Transverse colon (tissue), 4 donors: ENCODE measurements around the gene HIVEP3. TPM values are rescaled to one million over a fixed set of nuclear protein-coding genes. Genes with fewer than 3 reads are reported as not detected.

Experiments
- DNase-seq: peaks from one replicate; pipeline ENCODE4 v3.0.0-alpha.2; 2019
- H3K27ac ChIP-seq, 4 donors: fragments of 200-600 bp; sonication (generic); 2 replicates each; pipeline ENCODE4 v1.5.1; 2016 to 2018; ENCODE audit warnings: inconsistent platforms in 4 of 4
- H3K27me3 ChIP-seq: fragments of 200-600 bp; sonication (generic); 2 replicates; pipeline ENCODE4 v1.5.1; 2017; ENCODE audit warnings: inconsistent platforms
- H3K36me3 ChIP-seq, 4 donors: fragments of 200-600 bp; sonication (generic); 2 replicates each; pipeline ENCODE4 v1.5.1; 2017 to 2019; ENCODE audit warnings: inconsistent platforms in 4 of 4
- H3K4me1 ChIP-seq, 4 donors: fragments of 200-600 bp; sonication (generic); 2 replicates each; pipeline ENCODE4 v1.5.1; 2017 to 2020; ENCODE audit warnings: inconsistent platforms in 4 of 4
- H3K4me3 ChIP-seq, 4 donors: fragments of 200-600 bp; sonication (generic); 1 replicate in 1 of 4; 2 replicates in 3 of 4; pipeline versions ENCODE4 v1.5.1 to v1.6.1; 2017 to 2019; ENCODE audit warnings: inconsistent platforms in 4 of 4
- H3K9me3 ChIP-seq, 2 donors: fragments of 200-600 bp; sonication (generic); 2 replicates each; pipeline ENCODE4 v1.5.1; 2017 to 2019; ENCODE audit warnings: inconsistent platforms in 2 of 2
- EP300 ChIP-seq: sonication (generic); formaldehyde crosslinking; IDR thresholded peaks from one replicate; pipeline ENCODE4 v1.6.1; 2017; ENCODE audit warnings: antibody characterized with exemption, low read depth
- POLR2A ChIP-seq: fragments of 450-650 bp; IDR thresholded peaks from one replicate; pipeline ENCODE4 v1.6.1; 2016; ENCODE audit warnings: antibody characterized with exemption, mild to moderate bottlenecking, moderate library complexity
- POLR2AphosphoS5 ChIP-seq, 3 donors: sonication (generic); formaldehyde crosslinking; IDR thresholded peaks; one replicate each; pipeline ENCODE4 v1.6.1; 2016; ENCODE audit warnings: antibody characterized with exemption in 3 of 3
- WGBS, 2 donors: methylation state at CpG; one replicate each; pipeline ENCODE4 v1.1.5; 2018; ENCODE audit warnings: low coverage in 1 of 2; 5-methylcytosine and 5-hydroxymethylcytosine counted together
- in situ Hi-C, 4 donors: fragments of 200-750 bp; cut with MboI; loops; one replicate each; pipeline versions ENCODE4 v1.15.0 to v1.15.1; 2017; ENCODE audit warnings: low sequenced_read_pairs in 3 of 4, low pct_ligation_motif_present in 1 of 4, low pct_unique_long_range_greater_than_20kb in 1 of 4
- intact Hi-C: fragments of 100-400 bp; cut with DNase I; formaldehyde crosslinking; loops from one replicate; pipeline ENCODE4 v1.15.1; 2023; ENCODE audit warnings: low total_unique reads
- total RNA-seq, 4 donors: library from RNA; depleted of rRNA; stranded (reverse); fragments of >200 nt; gene quantifications; one replicate each; pipeline ENCODE4 v1.1.0, GENCODE V29; 2016
- TF ChIP-seq, protein P1 (sequence below), 5 experiments: fragments of 200-600 bp in 3 of 5; fragments of 450-650 bp in 2 of 5; sonication (generic) in 3 of 5; IDR thresholded peaks; 1 replicate in 2 of 5; 2 replicates in 3 of 5; pipeline ENCODE4 v1.5.1; 2016 to 2017; ENCODE audit warnings: antibody characterized with exemption in 5 of 5, inconsistent platforms in 3 of 5, mild to moderate bottlenecking in 2 of 5, moderate library complexity in 1 of 5

HIVEP3 gene
- total RNA-seq, 4 donors from 2014 or later = 3.7 to 15.0 (median 5.2) TPM

- TF ChIP-seq POLR2A (no peak), POLR2AphosphoS5 (IDR thresholded peaks at IDR 0.05) (no peak), EP300 (no peak)
- TF ChIP-seq, protein P1, sequence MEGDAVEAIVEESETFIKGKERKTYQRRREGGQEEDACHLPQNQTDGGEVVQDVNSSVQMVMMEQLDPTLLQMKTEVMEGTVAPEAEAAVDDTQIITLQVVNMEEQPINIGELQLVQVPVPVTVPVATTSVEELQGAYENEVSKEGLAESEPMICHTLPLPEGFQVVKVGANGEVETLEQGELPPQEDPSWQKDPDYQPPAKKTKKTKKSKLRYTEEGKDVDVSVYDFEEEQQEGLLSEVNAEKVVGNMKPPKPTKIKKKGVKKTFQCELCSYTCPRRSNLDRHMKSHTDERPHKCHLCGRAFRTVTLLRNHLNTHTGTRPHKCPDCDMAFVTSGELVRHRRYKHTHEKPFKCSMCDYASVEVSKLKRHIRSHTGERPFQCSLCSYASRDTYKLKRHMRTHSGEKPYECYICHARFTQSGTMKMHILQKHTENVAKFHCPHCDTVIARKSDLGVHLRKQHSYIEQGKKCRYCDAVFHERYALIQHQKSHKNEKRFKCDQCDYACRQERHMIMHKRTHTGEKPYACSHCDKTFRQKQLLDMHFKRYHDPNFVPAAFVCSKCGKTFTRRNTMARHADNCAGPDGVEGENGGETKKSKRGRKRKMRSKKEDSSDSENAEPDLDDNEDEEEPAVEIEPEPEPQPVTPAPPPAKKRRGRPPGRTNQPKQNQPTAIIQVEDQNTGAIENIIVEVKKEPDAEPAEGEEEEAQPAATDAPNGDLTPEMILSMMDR (IDR thresholded peaks at IDR 0.05) = no peak
- Histone ChIP-seq H3K4me3 (no peak overlapping the region), H3K27ac (no peak overlapping the region), H3K27me3 (no peaks in the 10 kb centered on the region), H3K4me1 (no peaks in the 10 kb centered on the region), H3K36me3 (no peaks in the 10 kb centered on the region), H3K9me3 (no peaks in the 10 kb centered on the region)
- intact Hi-C loops = no loop called here
- no peak for DNase-seq
- in situ Hi-C loops = no loop called here
- 92 to 100% methylated on average over 2 to 6 of the region's 6 CpGs for whole genome bisulfite sequencing, 2 donors
Measured at GRCh38 chr1:41958015-41958673, 39.4 kb upstream of the HIVEP3 start.

GRCh38 chr1:41957568-41957967 is 38.8 kb upstream of the HIVEP3 start:
- 85% methylated on average over 3 of the region's 3 CpGs; no CpG with 5 or more reads in 1 of the 2 donors for WGBS, 2 donors

GRCh38 chr1:41955461-41956159 is 36.9 kb upstream of the HIVEP3 start:
- H3K27me3 ChIP-seq = no peaks in the 10 kb centered on the region
- H3K9me3 ChIP-seq = no peaks in the 10 kb centered on the region
- no peak for DNase-seq
- no peaks in the 10 kb centered on the region for H3K36me3 ChIP-seq
- H3K4me1 ChIP-seq = no peaks in the 10 kb centered on the region
- intact Hi-C loops = no loop called here
- TF ChIP-seq POLR2AphosphoS5 (IDR thresholded peaks at IDR 0.05) (no peak), EP300 (no peak), POLR2A (no peak)
- TF ChIP-seq, protein P1 (IDR thresholded peaks at IDR 0.05) = no peak
- 51 to 66% methylated on average over 9 of the region's 9 CpGs for WGBS, 2 donors
- H3K27ac ChIP-seq = no peak overlapping the region
- no peak overlapping the region for H3K4me3 ChIP-seq
- in situ Hi-C loops = no loop called here

More at GRCh38 chr1:41957568-41957967, 38.8 kb upstream of the HIVEP3 start:
- no peak for TF ChIP-seq POLR2A
- TF ChIP-seq EP300 = no peak
- TF ChIP-seq, protein P1 (IDR thresholded peaks at IDR 0.05) = no peak
- no peak for TF ChIP-seq POLR2AphosphoS5 (IDR thresholded peaks at IDR 0.05)
- no peaks in the 10 kb centered on the region for H3K9me3 ChIP-seq
- H3K4me1 ChIP-seq = no peaks in the 10 kb centered on the region
- no peaks in the 10 kb centered on the region for H3K27me3 ChIP-seq
- H3K4me3 ChIP-seq = no peak overlapping the region
- DNase-seq = no peak
- no peaks in the 10 kb centered on the region for H3K36me3 ChIP-seq
- intact Hi-C loops (no loop called here), in situ Hi-C loops (no loop called here)
- no peak overlapping the region for H3K27ac ChIP-seq

- no peak for TF ChIP-seq POLR2A
- no peak for TF ChIP-seq POLR2AphosphoS5 (IDR thresholded peaks at IDR 0.05)
- no peak for TF ChIP-seq EP300
- TF ChIP-seq, protein P1 (IDR thresholded peaks at IDR 0.05) = no peak
- Histone ChIP-seq H3K27me3 (no peaks in the 10 kb centered on the region), H3K4me3 (no peak overlapping the region), H3K9me3 (no peaks in the 10 kb centered on the region), H3K27ac (no peak overlapping the region), H3K4me1 (no peaks in the 10 kb centered on the region), H3K36me3 (no peaks in the 10 kb centered on the region)
- DNase-seq = no peak
- in situ Hi-C loops (no loop called here), intact Hi-C loops (no loop called here)
- WGBS, 2 donors = 88 to 91% methylated on average over 3 to 6 of the region's 6 CpGs
Measured at GRCh38 chr1:41954533-41954944, 35.8 kb upstream of the HIVEP3 start.
